H1 (cell line): ENCODE measurements around the gene GCLC. TPM values are rescaled to one million over a fixed set of nuclear protein-coding genes. Genes with fewer than 3 reads are reported as not detected.

Experiments
- CTCF ChIA-PET: fragments of 300-600 bp; sonication (Branson Sonifier 250); formaldehyde crosslinking; loops from one replicate; lab custom pipeline; 2021; ENCODE audit not compliant: partially characterized antibody; lab: Charles Lee
- POLR2A ChIA-PET: fragments of 300-600 bp; sonication (Branson Sonifier 250); formaldehyde crosslinking; loops from one replicate; lab custom pipeline; 2021; ENCODE audit warnings: inconsistent platforms; ENCODE audit not compliant: partially characterized antibody; lab: Charles Lee
- DNase-seq, 2 experiments: peaks; one replicate each; pipeline versions ENCODE4 v3.0.0 to v3.0.0-alpha.2; 2010 to 2022; ENCODE audit warnings: low spot score in 2 of 2, low read depth in 1 of 2, mixed read lengths in 1 of 2
- FAIRE-seq: peaks from 2 replicates; lab custom pipeline; 2011; peaks lifted over from hg19 to GRCh38; lab: Jason Lieb, UNC
- H2AFZ ChIP-seq: 2 replicates; pipeline ENCODE4 v1.8.1; 2012; ENCODE audit warnings: low read length, inconsistent platforms
- H2AK5ac ChIP-seq: 2 replicates; pipeline ENCODE4 v1.6.1; 2013; ENCODE audit warnings: low read depth, low read length
- H2BK120ac ChIP-seq: replicated peaks from 2 replicates; pipeline ENCODE3; 2013; ENCODE audit warnings: low read depth, low read length, inconsistent platforms
- H2BK12ac ChIP-seq: 2 replicates; pipeline ENCODE4 v1.6.1; 2013; ENCODE audit warnings: low read depth, low read length
- H2BK15ac ChIP-seq: 2 replicates; pipeline ENCODE4 v1.6.1; 2013; ENCODE audit warnings: low read length
- H2BK20ac ChIP-seq: 2 replicates; pipeline ENCODE4 v1.6.1; 2013; ENCODE audit warnings: low read length
- H2BK5ac ChIP-seq: 2 replicates; pipeline ENCODE4 v1.6.1; 2013; ENCODE audit warnings: low read depth, low read length
- H3K14ac ChIP-seq: 2 replicates; pipeline ENCODE4 v1.6.1; 2013; ENCODE audit warnings: inconsistent platforms; ENCODE audit not compliant: insufficient read length
- H3K18ac ChIP-seq: 2 replicates; pipeline ENCODE4 v1.6.1; 2013; ENCODE audit warnings: low read length; ENCODE audit errors: extremely low read depth
- H3K23ac ChIP-seq: 2 replicates; pipeline ENCODE4 v1.6.1; 2013; ENCODE audit warnings: inconsistent platforms; ENCODE audit not compliant: insufficient read length
- H3K23me2 ChIP-seq: 2 replicates; pipeline ENCODE4 v1.6.1; 2013; ENCODE audit warnings: low read depth, low read length
- H3K27ac ChIP-seq: 2 replicates; pipeline ENCODE4 v1.6.1; 2011; ENCODE audit warnings: low read depth, low read length, inconsistent platforms
- H3K27me3 ChIP-seq, 4 experiments: replicated peaks in 1 of 4; 1 replicate in 1 of 4; 2 replicates in 3 of 4; pipeline versions ENCODE4 v1.6.1 to v1.8.1; 2011 to 2013; ENCODE audit warnings: low read length in 3 of 4, mild to moderate bottlenecking in 3 of 4, inconsistent platforms in 2 of 4, mixed read lengths in 2 of 4, moderate library complexity in 1 of 4; ENCODE audit not compliant: control insufficient read depth in 3 of 4, insufficient read depth in 3 of 4; ENCODE audit errors: extremely low read depth in 1 of 4
- H3K36me3 ChIP-seq, 4 experiments: 2 replicates each; pipeline versions ENCODE4 v1.6.1 to v1.8.1; 2011 to 2013; ENCODE audit warnings: mild to moderate bottlenecking in 4 of 4, low read length in 3 of 4, moderate library complexity in 2 of 4, control low read depth in 1 of 4, inconsistent platforms in 1 of 4; ENCODE audit not compliant: insufficient read depth in 4 of 4, control insufficient read depth in 2 of 4
- H3K4ac ChIP-seq: replicated peaks from 2 replicates; pipeline ENCODE3; 2013; ENCODE audit warnings: low read length, low read depth, mixed read lengths, inconsistent platforms; ENCODE audit not compliant: insufficient read length
- H3K4me1 ChIP-seq, 4 experiments: replicated peaks in 1 of 4; 1 replicate in 1 of 4; 2 replicates in 3 of 4; pipeline versions ENCODE4 v1.6.1 to v1.8.1; 2011 to 2013; ENCODE audit warnings: low read length in 3 of 4, inconsistent platforms in 2 of 4, mixed read lengths in 1 of 4; ENCODE audit not compliant: insufficient read depth in 4 of 4, control insufficient read depth in 3 of 4
- H3K4me2 ChIP-seq, 2 experiments: 2 replicates each; pipeline versions ENCODE4 v1.6.1 to v1.8.1; 2011 to 2013; ENCODE audit warnings: low read depth in 2 of 2, low read length in 2 of 2, control low read depth in 1 of 2, inconsistent platforms in 1 of 2, mild to moderate bottlenecking in 1 of 2; ENCODE audit not compliant: insufficient read depth in 1 of 2
- H3K4me3 ChIP-seq, 4 experiments: fragments of 200-600, 300-600 bp in 1 of 4; sonication (generic), shearing (Covaris generic), sonication (Bioruptor Twin) in 1 of 4; 2 replicates each; pipeline versions ENCODE4 v1.5.1 to v1.8.1; 2011 to 2016; ENCODE audit warnings: low read length in 4 of 4, low read depth in 3 of 4, control low read depth in 2 of 4, inconsistent platforms in 2 of 4, mild to moderate bottlenecking in 2 of 4, mixed read lengths in 1 of 4, moderate library complexity in 1 of 4; ENCODE audit not compliant: insufficient read depth in 2 of 4; ENCODE audit errors: extremely low read depth in 1 of 4
- H3K56ac ChIP-seq: replicated peaks from 2 replicates; pipeline ENCODE3; 2013; ENCODE audit warnings: low read depth, mild to moderate bottlenecking, mixed read lengths, low read length, inconsistent platforms; ENCODE audit not compliant: insufficient read length
- H3K79me1 ChIP-seq: 2 replicates; pipeline ENCODE4 v1.6.1; 2013; ENCODE audit warnings: low read depth, low read length, control low read depth
- H3K79me2 ChIP-seq, 2 experiments: 2 replicates each; pipeline versions ENCODE4 v1.6.1 to v1.8.1; 2012 to 2013; ENCODE audit warnings: low read length in 2 of 2, mild to moderate bottlenecking in 2 of 2, inconsistent platforms in 1 of 2; ENCODE audit not compliant: insufficient read depth in 2 of 2, control insufficient read depth in 1 of 2
- H3K9ac ChIP-seq, 4 experiments: replicated peaks in 1 of 4; 1 replicate in 1 of 4; 2 replicates in 3 of 4; pipeline versions ENCODE4 v1.6.1 to v1.8.1; 2011 to 2013; ENCODE audit warnings: low read depth in 3 of 4, low read length in 3 of 4, control low read depth in 2 of 4, mild to moderate bottlenecking in 2 of 4, moderate library complexity in 2 of 4, inconsistent platforms in 1 of 4; ENCODE audit errors: extremely low read depth in 1 of 4
- H3K9me3 ChIP-seq, 2 experiments: 2 replicates each; pipeline versions ENCODE4 v1.6.1 to v1.8.1; 2012 to 2013; ENCODE audit warnings: mild to moderate bottlenecking in 2 of 2, moderate library complexity in 2 of 2, control low read depth in 1 of 2, inconsistent platforms in 1 of 2, low read depth in 1 of 2, low read length in 1 of 2, mixed read lengths in 1 of 2; ENCODE audit not compliant: insufficient read depth in 2 of 2
- H4K20me1 ChIP-seq, 2 experiments: replicated peaks in 1 of 2; 2 replicates each; pipeline versions ENCODE3 to v1.8.1; 2011 to 2013; ENCODE audit warnings: inconsistent platforms in 2 of 2, low read length in 2 of 2, mild to moderate bottlenecking in 1 of 2; ENCODE audit not compliant: insufficient read depth in 2 of 2, control insufficient read depth in 1 of 2
- H4K5ac ChIP-seq: 2 replicates; pipeline ENCODE4 v1.6.1; 2013; ENCODE audit warnings: low read length, low read depth, mixed read lengths, inconsistent platforms; ENCODE audit not compliant: insufficient read length
- H4K8ac ChIP-seq: 2 replicates; pipeline ENCODE4 v1.8.0; 2013; ENCODE audit warnings: mild to moderate bottlenecking, moderate library complexity, low read length, inconsistent platforms; ENCODE audit not compliant: insufficient read depth; ENCODE audit errors: extremely low read depth
- H4K91ac ChIP-seq: replicated peaks from 2 replicates; pipeline ENCODE3; 2013; ENCODE audit warnings: low read length, mixed read lengths, inconsistent platforms; ENCODE audit not compliant: insufficient read length
- RFX5 ChIP-seq: IDR thresholded peaks from 2 replicates; pipeline ENCODE4 v1.6.1; 2011; ENCODE audit warnings: low read depth, low read length, improper control_type of control experiment, borderline replicate concordance
- WGBS, 2 experiments: shearing (Covaris generic) in 1 of 2; methylation state at CpG; one replicate each; pipeline versions ENCODE4 v1.1.6 to v1.1.7; 2013 to 2015; ENCODE audit warnings: low lambda C conversion rate in 2 of 2, mixed read lengths in 2 of 2, inconsistent platforms in 1 of 2, low coverage in 1 of 2, missing lambda C conversion rate in 1 of 2; ENCODE audit not compliant: insufficient replicate concordance in 2 of 2, insufficient coverage in 1 of 2, insufficient read length in 1 of 2; ENCODE audit errors: extremely low coverage in 1 of 2, missing lambda C conversion rate in 1 of 2; 5-methylcytosine and 5-hydroxymethylcytosine counted together
- polyA plus RNA-seq, 7 experiments: library from polyadenylated mRNA; depleted of rRNA in 3 of 7; stranded (reverse) in 5 of 7; unstranded in 2 of 7; fragments of >200 nt in 5 of 7; fragments of 200-250 nt in 2 of 7; gene quantifications; 1 replicate in 5 of 7; 2 replicates in 1 of 7; 4 replicates in 1 of 7; pipeline versions ENCODE4 v1.2.1 to v1.2.3, GENCODE V29; 2011 to 2013; ENCODE audit warnings: missing spikeins in 2 of 7, mixed read lengths in 2 of 7
- total RNA-seq: library from RNA; stranded (reverse); fragmentation: NEBNext Ultra II Directional; extraction: Animal tissue kit (Norgen Biotek cat#: 25700); gene quantifications from 2 replicates; pipeline ENCODE4 v1.2.1, GENCODE V29; 2021

Gene GCLC
- total and polyA plus RNA-seq, 2 of the 8 experiments (the other 6 are each of a cell fraction or from before 2014, with no cell fraction given): 15.8 to 54.0 TPM

GRCh38 chr6:53461041-53461656, 83.8 kb downstream of the GCLC start:
- H2AK5ac ChIP-seq: no peak overlapping the region
- no peak overlapping the region for H2BK15ac ChIP-seq
- no peak overlapping the region for H4K91ac ChIP-seq
- H3K4ac ChIP-seq: no peak overlapping the region
- CTCF ChIA-PET: interaction anchor here (1.2 to 1.5 kb wide), 2 partner anchors 23 to 191 kb away, joined by 5 to 6 read pairs; no protein-coding TSS in a partner anchor
- H3K56ac ChIP-seq: no peak overlapping the region
- no peak overlapping the region for H3K27ac ChIP-seq
- POLR2A ChIA-PET: no interaction called here
- no peak overlapping the region for H2BK20ac ChIP-seq
- H3K79me1 ChIP-seq: no peaks in the 10 kb centered on the region
- H3K9me3 ChIP-seq: no peaks in the 10 kb centered on the region
- H3K23ac ChIP-seq: no peak overlapping the region
- FAIRE-seq: no peak
- no peaks in the 10 kb centered on the region for H3K36me3 ChIP-seq
- no peak overlapping the region for H2BK120ac ChIP-seq
- no peak overlapping the region for H2BK12ac ChIP-seq
- H3K79me2 ChIP-seq: no peaks in the 10 kb centered on the region
- H3K4me2 ChIP-seq: no peak overlapping the region
- H3K14ac ChIP-seq: no peak overlapping the region
- no peak overlapping the region for H3K18ac ChIP-seq
- H3K23me2 ChIP-seq: no peaks in the 10 kb centered on the region
- no peaks in the 10 kb centered on the region for H3K4me1 ChIP-seq
- no peak overlapping the region for H3K9ac ChIP-seq
- 83% methylated on average over 1 of the region's 1 CpG; no CpG with 5 or more reads in 1 of the 2 experiments for WGBS, 2 experiments
- H4K5ac ChIP-seq: no peak overlapping the region
- no peak for TF ChIP-seq RFX5
- DNase-seq: no peak
- H3K27me3 ChIP-seq: no peaks in the 10 kb centered on the region
- no peak overlapping the region for H3K4me3 ChIP-seq
- H2BK5ac ChIP-seq: no peak overlapping the region
- H4K20me1 ChIP-seq: no peaks in the 10 kb centered on the region
- no peak overlapping the region for H2AFZ ChIP-seq
- no peak overlapping the region for H4K8ac ChIP-seq
